ENCODE measurements around the gene RAET1G. TPM values are rescaled to one million over a fixed set of nuclear protein-coding genes. Genes with fewer than 3 reads are reported as not detected.

RAET1G gene
- polyA plus RNA-seq, 1 donor from 2014 or later: not detected

- no peak overlapping the region for H3K27ac Mint-ChIP-seq
- peak overlapping the region in 1 of 4 donors; percentile 71 for H3K4me3 Mint-ChIP-seq
- peaks cover 3% of the 10 kb centered on the region for H3K36me3 Mint-ChIP-seq
- H3K4me1 Mint-ChIP-seq: no peaks in the 10 kb centered on the region
- H3K9me3 Mint-ChIP-seq: peaks cover 4 to 8% (median 6%) of the 10 kb centered on the region in 3 donors
- H3K27me3 Mint-ChIP-seq: peaks cover 10% of the 10 kb centered on the region
These were observed 18.1 kb downstream of the RAET1G start for GRCh38 chr6:149904661-149905370.

GRCh38 chr6:149903938-149904611 is 18.8 kb downstream of the RAET1G start:
- peaks cover 2 to 8% (median 6%) of the 10 kb centered on the region in 3 donors for H3K9me3 Mint-ChIP-seq
- peaks cover 3% of the 10 kb centered on the region for H3K36me3 Mint-ChIP-seq
- H3K27me3 Mint-ChIP-seq: peaks cover 10% of the 10 kb centered on the region
- no peaks in the 10 kb centered on the region for H3K4me1 Mint-ChIP-seq
- no peak overlapping the region for H3K27ac Mint-ChIP-seq
- H3K4me3 Mint-ChIP-seq: no peak overlapping the region

GRCh38 chr6:149901444-149902140 is 21.3 kb downstream of the RAET1G start:
- Mint-ChIP-seq H3K9me3 (no peaks in the 10 kb centered on the region), H3K27me3 (peaks cover 6% of the 10 kb centered on the region), H3K4me1 (peaks cover 0 to 3% (median 1%) of the 10 kb centered on the region in 3 donors)

DNA sequence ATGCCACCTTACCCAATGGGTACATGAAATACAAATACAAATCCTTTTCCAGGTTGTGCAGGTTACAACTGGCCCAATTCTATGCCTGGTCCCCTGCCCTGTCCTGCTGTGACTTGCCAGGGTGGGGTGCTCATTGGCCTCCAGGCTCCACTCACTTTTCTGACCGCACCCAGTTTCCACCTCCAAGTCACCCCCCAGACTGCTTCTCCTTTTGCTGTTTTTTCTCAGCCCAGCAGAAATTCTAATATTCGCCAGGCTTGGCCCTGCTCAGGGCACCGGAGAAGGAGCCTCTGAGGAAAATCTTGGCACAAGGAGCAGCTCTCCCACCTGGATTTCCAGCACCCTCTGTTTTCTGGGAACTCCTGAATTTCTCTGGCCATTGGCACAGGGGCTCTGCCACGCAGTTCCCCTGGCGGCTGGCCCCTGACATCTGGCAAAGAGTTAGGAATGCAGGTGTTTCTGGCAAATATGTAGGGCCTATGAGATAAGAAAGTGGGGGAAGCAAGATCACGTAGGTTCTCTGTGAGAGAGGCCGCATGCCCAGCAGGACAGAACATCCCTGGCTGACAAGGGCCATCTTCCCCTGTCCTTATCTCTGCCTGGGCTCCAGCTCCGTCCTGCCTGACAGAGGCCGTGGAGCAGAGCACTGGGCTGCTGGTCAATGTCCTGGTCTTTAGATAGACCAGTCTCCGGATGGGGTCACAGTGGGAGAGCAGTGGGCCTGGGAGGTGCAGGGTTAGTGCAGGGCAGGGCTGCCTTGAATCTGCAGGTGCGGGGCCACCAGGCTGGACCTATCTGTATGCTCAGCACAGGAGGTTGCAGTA is 22.1 kb downstream of the RAET1G start:
- H3K9me3 Mint-ChIP-seq: no peaks in the 10 kb centered on the region

More at GRCh38 chr6:149901444-149902140, 21.3 kb downstream of the RAET1G start:
- Mint-ChIP-seq H3K36me3 (no peaks in the 10 kb centered on the region), H3K27ac (no peak overlapping the region), H3K4me3 (no peak overlapping the region)

DNA sequence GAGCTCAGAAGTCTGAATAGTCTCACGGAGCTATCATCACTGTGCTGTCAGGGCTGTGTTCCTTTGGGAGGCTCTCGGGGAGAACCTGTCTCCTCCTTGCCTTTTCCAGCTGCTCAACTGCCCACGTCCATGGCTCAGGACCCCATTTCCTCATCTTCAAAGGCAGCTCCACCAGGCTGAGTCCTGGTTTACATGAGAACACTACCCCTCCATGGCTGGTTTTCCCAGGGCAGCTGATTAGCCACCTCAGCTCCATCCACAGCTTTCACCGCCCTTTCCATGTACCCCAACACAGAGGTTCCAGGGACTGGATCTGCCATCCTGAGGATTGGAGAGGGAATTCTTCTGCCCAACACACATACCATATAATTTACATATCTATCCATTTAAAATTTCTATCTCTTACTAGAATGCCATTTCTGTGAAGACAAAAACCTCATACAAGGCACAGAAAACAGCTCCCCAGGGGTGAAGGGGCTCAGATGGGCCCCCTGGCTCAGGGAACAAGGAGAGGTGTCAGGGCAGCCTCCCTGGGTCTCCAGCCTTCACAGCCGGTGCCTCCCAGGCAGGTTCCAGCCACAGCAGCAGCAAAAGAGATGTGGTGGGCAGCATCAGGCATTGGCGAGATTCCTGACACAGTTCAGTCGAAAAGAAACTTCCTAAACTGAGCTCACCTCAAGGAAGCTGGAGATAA is 22.8 kb downstream of the RAET1G start:
- Mint-ChIP-seq H3K27ac (no peak overlapping the region), H3K36me3 (no peaks in the 10 kb centered on the region), H3K27me3 (peaks cover 4% of the 10 kb centered on the region), H3K4me1 (peaks cover 0 to 5% (median 1%) of the 10 kb centered on the region in 3 donors), H3K4me3 (no peak overlapping the region), H3K9me3 (no peaks in the 10 kb centered on the region)

More for the DNA sequence above, 22.1 kb downstream of the RAET1G start:
- Mint-ChIP-seq H3K4me3 (no peak overlapping the region), H3K27me3 (peaks cover 3% of the 10 kb centered on the region), H3K4me1 (peaks cover 0 to 5% (median 1%) of the 10 kb centered on the region in 3 donors), H3K27ac (no peak overlapping the region), H3K36me3 (no peaks in the 10 kb centered on the region)

GRCh38 chr6:149899486-149899885 is 23.4 kb downstream of the RAET1G start:
- no peaks in the 10 kb centered on the region for H3K36me3 Mint-ChIP-seq
- H3K27ac Mint-ChIP-seq: no peak overlapping the region
- H3K27me3 Mint-ChIP-seq: peaks cover 4% of the 10 kb centered on the region
- H3K9me3 Mint-ChIP-seq: no peaks in the 10 kb centered on the region
- no peak overlapping the region for H3K4me3 Mint-ChIP-seq
- H3K4me1 Mint-ChIP-seq: peaks cover 0 to 5% (median 1%) of the 10 kb centered on the region in 3 donors

DNA sequence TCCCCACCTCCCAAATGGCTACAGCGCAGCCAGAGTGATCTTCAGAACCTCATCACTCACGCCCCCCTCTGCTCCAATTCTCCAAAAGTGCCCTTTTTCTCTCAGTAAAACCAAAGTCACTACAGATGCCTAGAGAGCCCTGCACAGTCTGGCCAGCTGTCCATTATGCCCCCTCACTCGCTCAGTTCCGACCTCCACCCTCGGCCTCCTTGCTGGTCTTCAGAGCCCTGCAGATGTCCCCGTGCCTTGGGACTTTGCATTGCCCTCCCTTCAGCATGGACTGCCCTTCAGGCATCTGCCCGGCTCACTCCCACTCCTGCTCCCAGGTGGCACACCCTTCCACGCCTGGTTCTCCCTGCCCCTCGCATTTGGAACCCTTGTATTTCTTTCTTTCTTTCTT is 24.0 kb downstream of the RAET1G start:
- Mint-ChIP-seq H3K4me1 (peaks cover 0 to 5% (median 1%) of the 10 kb centered on the region in 3 donors), H3K36me3 (no peaks in the 10 kb centered on the region), H3K9me3 (no peaks in the 10 kb centered on the region), H3K4me3 (peak overlapping the region in 2 of 4 donors; percentile 13 to 63), H3K27me3 (peaks cover 4% of the 10 kb centered on the region), H3K27ac (no peak overlapping the region)

GRCh38 chr6:149897855-149898744 is 24.8 kb downstream of the RAET1G start, which contains the start of gene RAET1E:
TSS of gene RAET1E (minus strand) at chr6:149898113. CDS start at chr6:149890901, 7,212 bp downstream.
- Mint-ChIP-seq H3K27me3 (peaks cover 4% of the 10 kb centered on the region), H3K4me3 (peak within 1 kb of the TSS in 1 of 4 donors; percentile 59), H3K4me1 (peaks cover 0 to 5% (median 1%) of the 10 kb centered on the region in 3 donors), H3K36me3 (no peaks in the 10 kb centered on the region), H3K9me3 (peaks cover 0 to 1% (median 0%) of the 10 kb centered on the region in 3 donors), H3K27ac (no peak within 1 kb of the TSS)

DNA sequence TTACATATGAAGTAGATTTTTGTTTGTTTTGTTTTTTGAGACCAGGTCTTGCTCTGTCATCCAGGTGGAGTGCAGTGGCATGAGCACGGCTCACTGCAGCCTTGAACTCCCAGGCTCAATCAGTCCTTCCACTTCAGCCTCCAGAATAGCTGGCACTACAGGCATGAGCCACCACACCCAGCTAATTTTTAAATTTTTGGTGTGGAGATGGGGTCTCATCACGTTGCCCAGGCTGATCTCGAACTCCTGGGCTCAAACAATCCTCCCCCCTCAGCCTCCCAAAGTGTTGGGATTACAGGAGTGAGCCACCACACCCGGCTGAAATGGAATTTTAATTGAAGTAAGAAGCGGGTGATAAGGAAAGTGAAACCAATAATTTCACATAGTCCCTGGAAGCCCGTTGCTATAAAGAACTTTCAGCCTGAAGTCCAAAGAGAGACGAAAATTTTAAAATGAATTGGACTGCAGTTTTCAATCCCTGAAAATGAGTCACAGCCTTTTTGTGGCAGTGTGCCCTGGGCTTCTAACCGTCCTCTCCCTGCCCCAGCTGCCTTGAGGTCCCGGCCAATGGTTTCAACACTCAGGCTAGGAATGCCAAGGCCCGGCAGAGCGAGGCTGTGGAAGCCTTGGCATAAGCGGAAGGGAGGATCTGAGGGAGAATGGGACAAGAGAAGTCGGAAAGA is 25.8 kb downstream of the RAET1G start:
- peaks cover 6% of the 10 kb centered on the region for H3K27me3 Mint-ChIP-seq
- H3K4me3 Mint-ChIP-seq: peak overlapping the region in 1 of 4 donors; percentile 59
- H3K9me3 Mint-ChIP-seq: peaks cover 0 to 1% (median 0%) of the 10 kb centered on the region in 3 donors
- H3K27ac Mint-ChIP-seq: no peak overlapping the region
- H3K4me1 Mint-ChIP-seq: peaks cover 0 to 5% (median 1%) of the 10 kb centered on the region in 3 donors
- H3K36me3 Mint-ChIP-seq: no peaks in the 10 kb centered on the region

GRCh38 chr6:149896491-149896890 is 26.4 kb downstream of the RAET1G start:
- peaks cover 0 to 5% (median 1%) of the 10 kb centered on the region in 3 donors for H3K4me1 Mint-ChIP-seq
- no peaks in the 10 kb centered on the region for H3K36me3 Mint-ChIP-seq
- peaks cover 5% of the 10 kb centered on the region for H3K27me3 Mint-ChIP-seq
- H3K9me3 Mint-ChIP-seq: peaks cover 0 to 1% (median 0%) of the 10 kb centered on the region in 3 donors
- H3K27ac Mint-ChIP-seq: no peak overlapping the region
- H3K4me3 Mint-ChIP-seq: peak overlapping the region in 1 of 4 donors; percentile 4

- Mint-ChIP-seq H3K27me3 (peaks cover 5% of the 10 kb centered on the region), H3K9me3 (peaks cover 0 to 1% (median 0%) of the 10 kb centered on the region in 3 donors), H3K36me3 (no peaks in the 10 kb centered on the region), H3K4me3 (no peak overlapping the region), H3K27ac (no peak overlapping the region), H3K4me1 (peaks cover 0 to 5% (median 1%) of the 10 kb centered on the region in 3 donors)
These were observed 27.1 kb downstream of the RAET1G start for GRCh38 chr6:149895833-149896271.

DNA sequence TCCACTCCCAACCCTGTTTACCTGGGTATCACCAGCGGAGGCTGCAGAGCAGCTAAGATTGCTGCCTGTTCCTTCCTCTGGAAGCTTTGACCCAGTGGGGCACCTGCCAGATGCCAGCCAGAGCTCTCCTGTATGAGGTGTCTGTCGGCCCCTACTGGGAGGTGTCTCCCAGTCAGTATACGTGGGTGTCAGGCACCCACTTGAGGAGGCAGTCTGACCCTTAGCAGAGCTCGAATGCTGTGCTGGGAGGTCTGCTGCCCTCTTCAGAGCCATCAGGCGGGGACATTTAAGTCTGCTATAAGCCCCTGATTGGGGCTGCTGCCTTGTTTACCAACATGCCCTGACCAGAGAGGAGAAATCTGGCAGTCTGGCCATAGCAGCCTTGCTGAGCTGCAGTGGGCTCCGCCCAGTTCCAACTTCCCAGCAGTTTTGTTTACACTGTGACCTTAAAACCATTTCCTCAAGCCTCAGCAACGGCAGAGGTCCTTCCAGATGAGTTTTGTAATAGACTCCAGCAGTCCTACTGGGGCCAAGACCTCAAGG is 27.8 kb downstream of the RAET1G start:
- Mint-ChIP-seq H3K4me1 (peaks cover 0 to 5% (median 1%) of the 10 kb centered on the region in 3 donors), H3K4me3 (no peak overlapping the region), H3K9me3 (peaks cover 0 to 1% (median 0%) of the 10 kb centered on the region in 3 donors), H3K36me3 (no peaks in the 10 kb centered on the region), H3K27me3 (peaks cover 5% of the 10 kb centered on the region), H3K27ac (no peak overlapping the region)
